ENCODE results near the gene PALM3. TPM values are rescaled to one million over a fixed set of nuclear protein-coding genes. Genes with fewer than 3 reads are reported as not detected.

The PALM3 gene
- total RNA-seq, 1 experiment from 2014 or later: 21.8 TPM

GRCh38 chr19:14019100-14019499 lies 42.8 kb downstream of the PALM3 start:
- BruUV-seq (replicated peaks): no TSS peak
- Histone ChIP-seq H3K4me3 (ENCODE audit: low read depth, low read length, poor library complexity, severe bottlenecking) (no peak overlapping the region), H3K4me1 (ENCODE audit: insufficient read depth, low read length, poor library complexity, severe bottlenecking) (peaks cover 5% of the 10 kb centered on the region), H3K27me3 (replicated peaks; ENCODE audit: insufficient read depth, low read depth, low read length, poor library complexity) (no peaks in the 10 kb centered on the region), H3K9me3 (ENCODE audit: low read depth, low read length, poor library complexity, severe bottlenecking) (no peaks in the 10 kb centered on the region), H3K36me3 (ENCODE audit: insufficient read depth, low read length, poor library complexity, severe bottlenecking) (no peaks in the 10 kb centered on the region), H3K27ac (ENCODE audit: low read depth, low read length, poor library complexity, severe bottlenecking) (no peak overlapping the region)
- TF ChIP-seq EZH2 (IDR thresholded peaks at IDR 0.05; ENCODE audit: borderline replicate concordance, low read depth, low read length, poor library complexity, severe bottlenecking): no peak
- TF ChIP-seq CTCF (conservative IDR thresholded peaks at IDR 0.05; ENCODE audit: low read depth, low read length): no peak
- no peak for DNase-seq (ENCODE audit: low spot score)
- POLR2A ChIA-PET (ENCODE audit: low non-redundant PET): no interaction called here
- CTCF ChIA-PET: no interaction called here
- intact Hi-C loops (cut with micrococcal nuclease; ENCODE audit: unreplicated experiment): no loop called here

- CTCF ChIA-PET: no interaction called here
- BruUV-seq (replicated peaks): no TSS peak
- POLR2A ChIA-PET (ENCODE audit: low non-redundant PET): no interaction called here
- Histone ChIP-seq H3K27ac (ENCODE audit: low read depth, low read length, poor library complexity, severe bottlenecking) (no peak overlapping the region), H3K27me3 (replicated peaks; ENCODE audit: insufficient read depth, low read depth, low read length, poor library complexity) (no peaks in the 10 kb centered on the region), H3K36me3 (ENCODE audit: insufficient read depth, low read length, poor library complexity, severe bottlenecking) (no peaks in the 10 kb centered on the region), H3K9me3 (ENCODE audit: low read depth, low read length, poor library complexity, severe bottlenecking) (no peaks in the 10 kb centered on the region), H3K4me3 (ENCODE audit: low read depth, low read length, poor library complexity, severe bottlenecking) (no peak overlapping the region), H3K4me1 (ENCODE audit: insufficient read depth, low read length, poor library complexity, severe bottlenecking) (no peaks in the 10 kb centered on the region)
- intact Hi-C loops (cut with micrococcal nuclease; ENCODE audit: unreplicated experiment): no loop called here
- DNase-seq (ENCODE audit: low spot score): no peak
- TF ChIP-seq CTCF (conservative IDR thresholded peaks at IDR 0.05; ENCODE audit: low read depth, low read length): no peak
- no peak for TF ChIP-seq EZH2 (IDR thresholded peaks at IDR 0.05; ENCODE audit: borderline replicate concordance, low read depth, low read length, poor library complexity, severe bottlenecking)
Measured at GRCh38 chr19:14015524-14016035, 46.3 kb downstream of the PALM3 start.

GRCh38 chr19:14012378-14012915 lies 49.4 kb downstream of the PALM3 start:
- Histone ChIP-seq H3K4me1 (ENCODE audit: insufficient read depth, low read length, poor library complexity, severe bottlenecking) (no peaks in the 10 kb centered on the region), H3K27ac (ENCODE audit: low read depth, low read length, poor library complexity, severe bottlenecking) (no peak overlapping the region), H3K9me3 (ENCODE audit: low read depth, low read length, poor library complexity, severe bottlenecking) (no peaks in the 10 kb centered on the region), H3K36me3 (ENCODE audit: insufficient read depth, low read length, poor library complexity, severe bottlenecking) (no peaks in the 10 kb centered on the region), H3K4me3 (ENCODE audit: low read depth, low read length, poor library complexity, severe bottlenecking) (no peak overlapping the region), H3K27me3 (replicated peaks; ENCODE audit: insufficient read depth, low read depth, low read length, poor library complexity) (no peaks in the 10 kb centered on the region)
- no TSS peak for BruUV-seq (replicated peaks)
- ChIA-PET CTCF (no interaction called here), POLR2A (ENCODE audit: low non-redundant PET) (no interaction called here)
- TF ChIP-seq CTCF (conservative IDR thresholded peaks at IDR 0.05; ENCODE audit: low read depth, low read length) (no peak), EZH2 (IDR thresholded peaks at IDR 0.05; ENCODE audit: borderline replicate concordance, low read depth, low read length, poor library complexity, severe bottlenecking) (no peak)
- no peak for DNase-seq (ENCODE audit: low spot score)
- intact Hi-C loops (cut with micrococcal nuclease; ENCODE audit: unreplicated experiment): no loop called here
